ENCODE results near the gene SUGP2. TPM values are rescaled to one million over a fixed set of nuclear protein-coding genes. Genes with fewer than 3 reads are reported as not detected.

Gene SUGP2
- polyA plus RNA-seq (ENCODE audit: insufficient read length in 3 of 3) = 10 to 100 TPM; 69.2 to 74.4 (median 71.5) TPM

- DNase-seq (ENCODE audit: low read depth in 3 of 3, low spot score in 2 of 3) = peak; percentile 81 to 85 (median 82)
These were observed at the start of gene SUGP2, which contains the start of gene ARMC6 for GRCh38 chr19:19033426-19034203. SUGP2 (minus strand) TSS chr19:19033517; CDS start chr19:19031071, 2,446 bp downstream. ARMC6 (plus strand) TSS chr19:19033603; CDS start chr19:19034210, 607 bp downstream.

- DNase-seq (ENCODE audit: low read depth in 3 of 3, low spot score in 2 of 3) = no peak
These were observed 48.4 kb upstream of the SUGP2 start for GRCh38 chr19:19081642-19082151.

GRCh38 chr19:19079571-19079970, 46.3 kb upstream of the SUGP2 start:
- DNase-seq (ENCODE audit: low read depth in 3 of 3, low spot score in 2 of 3) = no peak

- no peak for DNase-seq (ENCODE audit: low read depth in 3 of 3, low spot score in 2 of 3)
These were observed 45.5 kb upstream of the SUGP2 start for GRCh38 chr19:19078801-19079200.

- DNase-seq (ENCODE audit: low read depth in 3 of 3, low spot score in 2 of 3) = no peak
These were observed 43.8 kb upstream of the SUGP2 start for GRCh38 chr19:19077103-19077502.

GRCh38 chr19:19076476-19076875, 43.2 kb upstream of the SUGP2 start:
- DNase-seq (ENCODE audit: low read depth in 3 of 3, low spot score in 2 of 3) = no peak

- no peak for DNase-seq (ENCODE audit: low read depth in 3 of 3, low spot score in 2 of 3)
These were observed 41.8 kb upstream of the SUGP2 start for GRCh38 chr19:19075126-19075525.

GRCh38 chr19:19074196-19074882, 41.0 kb upstream of the SUGP2 start:
- DNase-seq (ENCODE audit: low read depth in 3 of 3, low spot score in 2 of 3) = no peak

GRCh38 chr19:19071897-19072296, 38.6 kb upstream of the SUGP2 start:
- DNase-seq (ENCODE audit: low read depth in 3 of 3, low spot score in 2 of 3) = no peak

GRCh38 chr19:19068659-19069654, 35.6 kb upstream of the SUGP2 start:
- DNase-seq (ENCODE audit: low read depth in 3 of 3, low spot score in 2 of 3) = no peak

- no peak for DNase-seq (ENCODE audit: low read depth in 3 of 3, low spot score in 2 of 3)
These were observed 34.2 kb upstream of the SUGP2 start for GRCh38 chr19:19067276-19068072.

- DNase-seq (ENCODE audit: low read depth in 3 of 3, low spot score in 2 of 3) = no peak
These were observed 31.8 kb upstream of the SUGP2 start for GRCh38 chr19:19064811-19065745.

GRCh38 chr19:19064098-19064722, 30.9 kb upstream of the SUGP2 start:
- DNase-seq (ENCODE audit: low read depth in 3 of 3, low spot score in 2 of 3) = no peak

GRCh38 chr19:19063183-19064097, 30.1 kb upstream of the SUGP2 start, which contains the start of gene SLC25A42:
SLC25A42 (plus strand) TSS chr19:19063994; CDS start chr19:19096125, 32,131 bp downstream.
- DNase-seq (ENCODE audit: low read depth in 3 of 3, low spot score in 2 of 3) = peak; percentile 97 to 99 (median 97)

GRCh38 chr19:19062454-19063182, 29.3 kb upstream of the SUGP2 start:
- peak in 1 of 3 donors; percentile 32 for DNase-seq (ENCODE audit: low read depth in 3 of 3, low spot score in 2 of 3)

GRCh38 chr19:19061506-19061905, 28.2 kb upstream of the SUGP2 start:
- DNase-seq (ENCODE audit: low read depth in 3 of 3, low spot score in 2 of 3) = no peak

All from right renal cortex interstitium (tissue), 3 donors.